Esophagus squamous epithelium (tissue), 5 donors: ENCODE measurements around the gene TLDC2. TPM values are rescaled to one million over a fixed set of nuclear protein-coding genes. Genes with fewer than 3 reads are reported as not detected.

Experiments used
- DNase-seq: peaks from one replicate; lab custom pipeline; 2025; lab: John Stamatoyannopoulos, UW
- H3K27ac ChIP-seq, 4 donors: fragments of 200-600 bp; sonication (generic); one replicate each; pipeline ENCODE4 v1.5.1; 2016 to 2019; ENCODE audit warnings: mild to moderate bottlenecking in 1 of 4
- H3K27me3 ChIP-seq, 4 donors: fragments of 200-600 bp; sonication (generic); 1 replicate in 3 of 4; 2 replicates in 1 of 4; pipeline versions ENCODE4 v1.5.1 to v1.6.0; 2017 to 2021; ENCODE audit warnings: antibody characterized with exemption in 1 of 4
- H3K36me3 ChIP-seq, 3 donors: fragments of 200-600 bp; sonication (generic); one replicate each; pipeline ENCODE4 v1.5.1; 2016 to 2019
- H3K4me1 ChIP-seq, 3 donors: fragments of 200-600 bp; sonication (generic); one replicate each; pipeline ENCODE4 v1.5.1; 2017 to 2019
- H3K4me3 ChIP-seq, 4 donors: fragments of 200-600 bp; sonication (generic); 1 replicate in 3 of 4; 2 replicates in 1 of 4; pipeline ENCODE4 v1.5.1; 2016 to 2019; ENCODE audit warnings: mild to moderate bottlenecking in 2 of 4, moderate library complexity in 1 of 4
- H3K9me3 ChIP-seq, 3 donors: fragments of 200-600 bp; sonication (generic); one replicate each; pipeline ENCODE4 v1.5.1; 2016 to 2019
- CTCF ChIP-seq, 6 experiments: fragments of 450-650 bp in 4 of 6; fragments of 200-600 bp in 2 of 6; sonication (generic) in 2 of 6; IDR thresholded peaks; one replicate each; pipeline ENCODE4 v1.5.1; 2016 to 2019; ENCODE audit warnings: antibody characterized with exemption in 6 of 6, mild to moderate bottlenecking in 4 of 6, moderate library complexity in 4 of 6
- POLR2A ChIP-seq, 4 donors: fragments of 450-650 bp; IDR thresholded peaks; one replicate each; pipeline ENCODE4 v1.6.1; 2017; ENCODE audit warnings: antibody characterized with exemption in 4 of 4, mild to moderate bottlenecking in 4 of 4, moderate library complexity in 3 of 4
- WGBS, 2 donors: methylation state at CpG; one replicate each; pipeline ENCODE4 v1.1.5; 2018; 5-methylcytosine and 5-hydroxymethylcytosine counted together
- intact Hi-C: fragments of 100-400 bp; cut with DNase I; formaldehyde crosslinking; loops from one replicate; pipeline ENCODE4 v1.15.0; 2022
- total RNA-seq, 4 donors: library from RNA; depleted of rRNA; stranded (reverse); fragments of >200 nt; gene quantifications; one replicate each; pipeline ENCODE4 v1.1.0, GENCODE V29; 2016
- donor health status: DM: yes; HTN: yes; CAD: no.

The TLDC2 gene
- total RNA-seq, 4 donors from 2014 or later = 0.53 to 1.1 TPM; not detected in 2

GRCh38 chr20:36941401-36941835 lies 65.5 kb downstream of the TLDC2 start:
- Histone ChIP-seq H3K9me3 (no peaks in the 10 kb centered on the region), H3K36me3 (peaks cover 0 to 67% (median 19%) of the 10 kb centered on the region in 3 donors), H3K27me3 (no peaks in the 10 kb centered on the region), H3K27ac (peak overlapping the region; percentile 51 to 95 (median 93)), H3K4me3 (peak overlapping the region in 1 of 4 donors; percentile 29), H3K4me1 (peaks cover 41 to 96% (median 69%) of the 10 kb centered on the region in 3 donors)
- 5 to 19% methylated on average over 1 of the region's 1 CpG for WGBS, 2 donors
- DNase-seq = no peak
- TF ChIP-seq CTCF (IDR thresholded peaks at IDR 0.05) (no peak), POLR2A (IDR thresholded peaks at IDR 0.05) (no peak)
- intact Hi-C loops = no loop called here

Other genes with a start within 250 kb of the TLDC2 start
- gene SLA2, start 229.9 kb upstream of the TLDC2 start, total RNA-seq = 1 to 10 TPM in 1 of 4 donors, under 1 TPM in 2, not detected in 1; 0.11 to 1.9 (median 0.61) TPM
- 10 to 100 TPM; 13.9 to 23.5 (median 18.1) TPM for gene NDRG3, start 130.0 kb upstream of the TLDC2 start, total RNA-seq
- 10 to 100 TPM in 2 of 4 donors, 1 to 10 TPM in 2; 6.9 to 13.0 (median 9.7) TPM for gene DSN1, start 102.4 kb upstream of the TLDC2 start, total RNA-seq
- gene SAMHD1, start 75.6 kb downstream of the TLDC2 start, total RNA-seq = 100 to 1,000 TPM in 2 of 4 donors, 10 to 100 TPM in 2; 17.0 to 212 (median 66.0) TPM
- gene RBL1, start 219.9 kb downstream of the TLDC2 start, total RNA-seq = 10 to 100 TPM in 3 of 4 donors, 1 to 10 TPM in 1; 9.7 to 12.8 (median 11.6) TPM